Psoas muscle (tissue), 8 donors: Measurements from ENCODE around the gene BUD13. TPM values are rescaled to one million over a fixed set of nuclear protein-coding genes. Genes with fewer than 3 reads are reported as not detected.

Source experiments
- ATAC-seq, 4 donors: fragments of 200-7000 bp; cut with Tn5 transposase; one replicate each; pipeline ENCODE4 v1.9.1; 2020; ENCODE audit warnings: moderate library complexity in 3 of 4, mild to moderate bottlenecking in 2 of 4
- DNase-seq, 2 donors: peaks; one replicate each; pipeline ENCODE4 v3.0.0-alpha.2; 2020
- H3K27ac ChIP-seq: fragments of 200-600 bp; one replicate; pipeline ENCODE4 v1.8.0; 2022
- H3K27me3 ChIP-seq, 3 donors: fragments of 200-600 bp in 1 of 3; one replicate each; pipeline versions ENCODE4 v1.6.1 to v1.8.0; 2013 to 2022; ENCODE audit warnings: low read length in 2 of 3, mild to moderate bottlenecking in 2 of 3, moderate library complexity in 1 of 3; ENCODE audit not compliant: insufficient read depth in 3 of 3
- H3K36me3 ChIP-seq, 2 donors: fragments of 200-600 bp in 1 of 2; one replicate each; pipeline versions ENCODE4 v1.6.1 to v1.8.0; 2013 to 2022; ENCODE audit warnings: low read depth in 1 of 2, mild to moderate bottlenecking in 1 of 2, moderate library complexity in 1 of 2; ENCODE audit not compliant: insufficient read depth in 1 of 2
- H3K4me1 ChIP-seq: fragments of 200-600 bp; one replicate; pipeline ENCODE4 v1.8.0; 2022
- H3K4me3 ChIP-seq: fragments of 200-600 bp; one replicate; pipeline ENCODE4 v1.8.0; 2022; ENCODE audit warnings: mild to moderate bottlenecking
- H3K9me3 ChIP-seq: fragments of 200-600 bp; one replicate; pipeline ENCODE4 v1.8.0; 2022
- WGBS, 3 donors: extraction: QIAGEN DNeasy Blood & Tissue Kit; methylation state at CpG; one replicate each; pipeline versions ENCODE4 v1.1.6 to v1.1.7; 2013; 5-methylcytosine and 5-hydroxymethylcytosine counted together
- intact Hi-C, 2 donors: fragments of 100-400 bp; cut with DNase I; formaldehyde crosslinking; loops; one replicate each; pipeline versions ENCODE4 v1.11.0 to v1.14.2; 2022
- polyA plus RNA-seq, 3 donors: library from polyadenylated mRNA; stranded (reverse); fragments of 200-250 nt; gene quantifications; one replicate each; pipeline ENCODE4 v1.2.3, GENCODE V29; 2013
- total RNA-seq, 4 donors: library from RNA; stranded (reverse); fragmentation: NEBNext Ultra II Directional in 2 of 4; extraction: Animal tissue kit (Norgen Biotek cat#: 25700) in 2 of 4; gene quantifications; one replicate each; pipeline versions ENCODE4 v1.2.1 to v1.2.4, GENCODE V29; 2021 to 2023
- TF ChIP-seq, protein P1 (sequence below): fragments of 200-600 bp; IDR thresholded peaks from one replicate; pipeline ENCODE4 v1.8.0; 2022; ENCODE audit warnings: antibody characterized with exemption
- donor health status: healthy with polysubstance abuse.
- donor health status: DM: no; HTN: no; CAD: no; lungs with moderate emphysema.
- donor health status: Bipolar disorder and iron deficiency.
- donor health status: healthy.
- donor health status: DM: yes; HTN: yes; CAD: no.
- donor health status: DM: no; HTN: no; CAD: no.
- donor health status: DM: no; HTN: no; CAD: no.
- donor health status: DM: yes; HTN: yes; CAD: no.

Gene BUD13
- total and polyA plus RNA-seq, 7 donors, result 8.6 to 17.1 (median 11.2) TPM

DNA sequence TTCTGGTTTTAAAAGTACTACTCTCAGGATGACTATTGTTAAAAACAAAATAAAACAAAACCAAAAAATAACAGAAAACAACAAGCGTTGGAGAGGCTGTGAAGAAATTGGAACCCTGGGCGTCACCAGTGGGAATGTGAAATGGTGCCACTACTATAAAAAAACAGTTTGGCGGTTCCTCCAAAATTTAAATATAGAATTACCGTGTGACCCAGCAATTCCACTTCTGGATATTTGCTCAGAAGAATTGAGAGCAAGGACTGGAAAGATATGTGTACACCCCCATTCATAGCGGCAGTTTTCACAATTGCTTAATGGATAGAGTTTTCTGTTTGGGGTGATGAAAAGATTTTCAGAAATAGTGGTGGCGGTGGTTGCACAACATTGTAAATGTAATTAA lies 41.7 kb upstream of the BUD13 start:
- H3K27me3 ChIP-seq, result no peaks in the 10 kb centered on the region
- no peaks in the 10 kb centered on the region for H3K9me3 ChIP-seq
- intact Hi-C loops, result no loop called here
- DNase-seq (no peak), ATAC-seq (peak in 3 of 4 donors; percentile 32 to 70 (median 48))
- H3K4me3 ChIP-seq, result no peak overlapping the region
- H3K27ac ChIP-seq, result no peak overlapping the region
- TF ChIP-seq, protein P1, sequence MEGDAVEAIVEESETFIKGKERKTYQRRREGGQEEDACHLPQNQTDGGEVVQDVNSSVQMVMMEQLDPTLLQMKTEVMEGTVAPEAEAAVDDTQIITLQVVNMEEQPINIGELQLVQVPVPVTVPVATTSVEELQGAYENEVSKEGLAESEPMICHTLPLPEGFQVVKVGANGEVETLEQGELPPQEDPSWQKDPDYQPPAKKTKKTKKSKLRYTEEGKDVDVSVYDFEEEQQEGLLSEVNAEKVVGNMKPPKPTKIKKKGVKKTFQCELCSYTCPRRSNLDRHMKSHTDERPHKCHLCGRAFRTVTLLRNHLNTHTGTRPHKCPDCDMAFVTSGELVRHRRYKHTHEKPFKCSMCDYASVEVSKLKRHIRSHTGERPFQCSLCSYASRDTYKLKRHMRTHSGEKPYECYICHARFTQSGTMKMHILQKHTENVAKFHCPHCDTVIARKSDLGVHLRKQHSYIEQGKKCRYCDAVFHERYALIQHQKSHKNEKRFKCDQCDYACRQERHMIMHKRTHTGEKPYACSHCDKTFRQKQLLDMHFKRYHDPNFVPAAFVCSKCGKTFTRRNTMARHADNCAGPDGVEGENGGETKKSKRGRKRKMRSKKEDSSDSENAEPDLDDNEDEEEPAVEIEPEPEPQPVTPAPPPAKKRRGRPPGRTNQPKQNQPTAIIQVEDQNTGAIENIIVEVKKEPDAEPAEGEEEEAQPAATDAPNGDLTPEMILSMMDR, result no peak
- H3K36me3 ChIP-seq, result no peaks in the 10 kb centered on the region
- H3K4me1 ChIP-seq, result peaks cover 11% of the 10 kb centered on the region
- WGBS, 3 donors, result 31 to 43% (median 31%) methylated on average over 6 of the region's 6 CpGs

DNA sequence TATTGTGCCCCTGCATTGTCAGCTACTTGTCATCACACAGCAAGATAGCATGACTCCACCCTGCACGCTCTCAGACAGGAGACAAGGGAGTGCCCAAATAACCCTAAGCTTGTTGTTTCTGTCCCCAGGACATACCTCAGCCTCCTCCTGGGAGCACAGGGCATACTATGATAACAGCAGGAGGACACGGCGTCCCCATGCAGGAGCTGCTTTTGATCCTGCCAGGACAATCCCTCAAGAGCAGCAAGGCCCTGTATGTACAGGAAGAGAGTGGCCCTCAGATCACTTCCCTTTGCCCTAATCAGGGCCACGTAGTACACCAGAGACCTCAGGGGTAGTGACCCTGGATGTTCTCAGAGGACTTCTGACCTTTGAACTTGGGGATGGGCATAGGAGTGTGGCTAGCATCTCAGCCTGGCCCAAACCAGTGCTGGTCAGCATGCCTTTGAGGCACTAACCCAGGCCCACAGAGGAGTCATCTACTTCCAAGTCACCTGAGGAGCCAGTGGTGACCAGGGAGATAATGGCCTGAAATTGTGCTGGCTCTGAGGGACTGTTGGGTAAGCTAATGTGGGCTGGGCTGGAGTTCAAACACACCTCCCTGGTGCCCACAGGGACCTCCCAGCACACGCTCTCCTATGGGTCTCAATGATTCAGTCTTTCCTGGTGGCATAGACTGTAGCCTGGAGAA lies 41.1 kb upstream of the BUD13 start:
- ATAC-seq, result peak; percentile 64 to 79 (median 72)
- DNase-seq, result no peak
- Histone ChIP-seq H3K27ac (no peak overlapping the region), H3K27me3 (no peaks in the 10 kb centered on the region), H3K36me3 (no peaks in the 10 kb centered on the region), H3K4me1 (peaks cover 11% of the 10 kb centered on the region), H3K9me3 (no peaks in the 10 kb centered on the region), H3K4me3 (no peak overlapping the region)
- 49 to 68% (median 64%) methylated on average over 5 of the region's 5 CpGs for WGBS, 3 donors
- TF ChIP-seq, protein P1, result no peak
- intact Hi-C loops, result no loop called here

DNA sequence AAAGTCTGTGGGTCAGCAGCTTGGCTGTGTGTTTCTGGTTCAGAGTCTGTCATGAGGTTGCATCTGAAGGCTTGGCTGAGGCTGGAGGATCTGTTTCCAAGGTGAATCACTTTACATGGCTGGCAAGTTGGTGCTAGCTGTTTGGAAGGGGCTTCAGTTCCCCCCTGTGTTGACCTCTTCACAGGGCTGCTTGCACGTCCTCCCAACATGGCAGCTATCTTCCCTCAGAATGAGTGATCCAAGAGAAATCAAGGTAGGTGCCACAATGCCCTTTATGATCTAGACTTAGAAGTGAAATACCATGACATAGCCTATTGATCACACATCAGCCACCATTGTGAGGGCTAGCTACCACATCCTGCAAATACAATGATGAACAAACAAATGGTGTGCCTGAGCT lies 40.4 kb upstream of the BUD13 start:
- H3K36me3 ChIP-seq, result no peaks in the 10 kb centered on the region
- no peak overlapping the region for H3K4me3 ChIP-seq
- no peak overlapping the region for H3K27ac ChIP-seq
- intact Hi-C loops, result no loop called here
- H3K9me3 ChIP-seq, result no peaks in the 10 kb centered on the region
- TF ChIP-seq, protein P1, result no peak
- 93 to 100% (median 95%) methylated on average over 1 of the region's 1 CpG for WGBS, 3 donors
- H3K27me3 ChIP-seq, result no peaks in the 10 kb centered on the region
- H3K4me1 ChIP-seq, result peaks cover 11% of the 10 kb centered on the region
- DNase-seq (no peak), ATAC-seq (no peak)

DNA sequence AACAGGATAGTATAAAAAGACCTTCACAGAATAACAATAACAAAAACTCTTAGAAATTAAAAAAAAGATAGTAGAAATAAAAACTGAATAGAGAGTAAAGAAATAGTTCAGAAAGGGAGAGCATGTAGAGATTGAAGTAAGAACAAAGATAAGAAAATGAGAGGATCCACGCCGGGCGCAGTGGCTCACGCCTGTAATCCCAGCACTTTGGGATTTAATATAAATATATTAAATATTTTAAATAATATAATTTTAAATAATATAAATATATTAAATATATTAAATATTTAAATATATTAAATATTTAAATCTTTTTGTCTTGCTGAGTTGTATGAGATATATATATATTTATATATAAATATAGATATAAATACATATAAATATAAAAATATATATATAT lies 39.3 kb upstream of the BUD13 start:
- intact Hi-C loops, result no loop called here
- Histone ChIP-seq H3K4me1 (peaks cover 11% of the 10 kb centered on the region), H3K36me3 (no peaks in the 10 kb centered on the region), H3K27me3 (no peaks in the 10 kb centered on the region), H3K9me3 (no peaks in the 10 kb centered on the region), H3K27ac (no peak overlapping the region), H3K4me3 (no peak overlapping the region)
- ATAC-seq (no peak), DNase-seq (no peak)
- WGBS, 3 donors, result 87 to 97% (median 96%) methylated on average over 4 of the region's 4 CpGs
- TF ChIP-seq, protein P1, result no peak

DNA sequence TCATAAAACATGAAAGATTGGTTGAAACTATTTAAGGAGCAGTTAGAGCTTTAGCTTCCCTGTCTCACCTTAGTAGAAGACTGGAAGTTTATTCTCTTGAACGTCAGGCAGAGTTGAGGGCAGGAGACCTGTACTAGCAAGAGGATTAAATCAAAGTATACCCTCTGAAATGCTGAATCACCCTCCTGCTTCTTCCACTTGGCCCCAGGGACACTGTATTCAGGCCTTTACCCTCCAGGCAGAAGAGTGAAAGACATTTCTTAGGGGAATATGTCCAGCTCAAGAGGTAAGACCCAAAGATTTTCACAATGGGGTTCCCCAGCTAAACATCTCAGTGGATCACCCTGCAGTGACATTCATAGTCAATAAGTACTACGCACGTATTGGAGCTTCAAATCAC lies 38.4 kb upstream of the BUD13 start:
- Histone ChIP-seq H3K36me3 (no peaks in the 10 kb centered on the region), H3K27ac (no peak overlapping the region), H3K9me3 (no peaks in the 10 kb centered on the region), H3K27me3 (no peaks in the 10 kb centered on the region), H3K4me3 (no peak overlapping the region), H3K4me1 (peaks cover 11% of the 10 kb centered on the region)
- TF ChIP-seq, protein P1, result no peak
- 85 to 89% (median 86%) methylated on average over 3 of the region's 3 CpGs for WGBS, 3 donors
- no peak for ATAC-seq
- DNase-seq, result no peak
- intact Hi-C loops, result no loop called here
